ENCODE data around the gene BCL6B.

GRCh38 chr17:7070712-7071111 lies 47.9 kb downstream of the BCL6B start:
- TF ChIP-seq EZH2 (IDR thresholded peaks at IDR 0.05) (no peak), POLR2AphosphoS5 (IDR thresholded peaks at IDR 0.05; ENCODE audit: borderline replicate concordance, low read depth, low read length) (no peak), FOXP2 (optimal IDR thresholded peaks at IDR 0.05; ENCODE audit: control extremely low read depth, extremely low read length, insufficient read depth) (no peak)

Data from SK-N-MC (cell line).